Measurements from ENCODE around the gene C10orf67.

C10orf67 gene

DNA sequence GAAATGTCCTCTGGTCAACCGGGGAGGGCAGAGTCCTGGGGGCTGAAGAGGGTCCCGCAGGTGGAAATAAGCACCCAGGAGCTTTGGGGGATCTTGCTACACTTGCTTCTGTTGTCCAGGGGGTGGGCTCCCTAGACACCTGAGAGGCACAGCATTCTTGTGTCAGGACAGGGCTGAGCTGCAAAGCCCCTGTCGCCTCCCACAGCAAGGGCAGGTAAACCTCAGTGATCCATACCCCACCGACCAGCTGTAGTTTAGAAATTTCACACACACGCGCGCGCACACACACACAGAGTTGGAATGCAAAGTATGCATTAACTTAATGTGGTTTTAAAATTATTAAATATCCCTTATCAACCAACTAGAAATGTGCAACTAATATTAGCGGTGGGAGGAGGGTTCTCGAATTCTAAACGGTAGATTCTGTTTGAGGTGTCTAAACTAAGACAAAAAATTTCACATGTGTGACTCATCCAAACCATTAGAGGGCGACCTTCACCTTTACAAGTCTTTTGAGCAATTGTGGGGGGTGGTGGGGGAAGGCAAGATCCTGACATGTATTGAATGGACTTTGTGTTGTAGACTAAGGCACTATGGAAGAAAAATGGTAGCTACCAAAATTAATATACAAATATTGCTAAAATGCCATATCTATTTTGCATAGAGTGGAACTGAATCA is 186.8 kb downstream of the C10orf67 start:
- no peak for DNase-seq

GRCh38 chr10:23157239-23157681 is 187.3 kb downstream of the C10orf67 start:
- DNase-seq: no peak

DNA sequence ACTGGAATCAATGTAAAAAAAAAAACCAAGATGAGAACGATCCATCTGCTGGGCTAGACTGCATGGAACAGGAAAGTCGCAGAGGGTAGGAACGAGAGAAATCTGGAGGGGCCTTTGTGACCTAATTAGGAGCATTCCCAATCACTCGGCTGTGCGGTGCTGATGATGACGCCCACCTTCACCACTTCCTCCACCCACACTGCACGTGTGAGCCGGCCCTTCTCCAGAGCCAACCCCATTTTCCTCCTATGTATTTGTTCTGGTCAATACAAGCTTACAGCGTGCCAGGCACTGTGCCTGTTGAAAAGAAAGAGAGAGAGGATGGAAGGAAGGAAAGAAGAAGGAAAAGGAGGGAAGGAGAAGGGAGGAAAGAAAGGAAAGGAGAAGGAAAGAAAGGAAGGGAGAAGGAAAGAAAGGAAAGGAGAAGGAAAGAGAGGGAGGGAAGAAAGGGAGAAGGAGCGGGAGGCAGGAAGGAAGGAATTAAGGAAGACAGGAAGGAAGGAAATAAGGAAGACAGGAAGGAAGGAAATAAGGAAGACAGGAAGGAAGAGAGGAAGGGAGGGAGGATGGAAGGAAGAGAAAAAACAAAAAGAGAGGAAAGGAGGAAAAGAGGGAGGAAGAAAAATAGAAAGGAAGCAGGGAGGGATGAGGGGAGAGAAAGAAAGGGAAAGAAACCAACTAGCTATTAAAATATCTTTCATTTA is 188.0 kb downstream of the C10orf67 start:
- no peak for DNase-seq

DNA sequence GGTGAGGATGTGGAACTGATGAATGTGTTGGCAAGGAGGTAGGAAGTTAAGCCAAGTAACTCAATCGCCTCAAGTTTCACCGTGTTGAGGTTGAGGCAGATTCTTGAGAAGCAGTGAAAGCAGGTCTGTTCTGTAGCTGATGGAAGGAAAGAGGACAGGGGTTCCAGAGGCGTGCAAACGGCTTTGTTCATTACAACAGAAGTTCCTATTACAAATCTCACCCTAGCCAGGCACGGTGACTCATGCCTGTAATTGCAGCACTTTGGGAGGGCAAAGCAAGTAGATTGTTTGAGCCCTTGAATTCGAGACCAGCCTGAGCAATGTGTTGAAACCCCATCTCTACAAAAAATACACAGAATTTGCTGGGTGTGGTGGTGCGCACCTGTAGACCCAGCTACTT is 189.4 kb downstream of the C10orf67 start:
- DNase-seq: no peak
